GM23338 (cell line): ENCODE measurements around the gene MACF1. TPM values are rescaled to one million over a fixed set of nuclear protein-coding genes. Genes with fewer than 3 reads are reported as not detected.
"Not testable (repeated sequence)": the region's sequence is repeated elsewhere in the genome, so short reads cannot be mapped to it uniquely, and the experiment has no call there.

Experiments used
- ATAC-seq: fragments of 200-7000 bp; cut with Tn5 transposase; 3 replicates; pipeline ENCODE4 v1.9.1; 2020
- DNase-seq: peaks from one replicate; pipeline ENCODE4 v3.0.0-alpha.2; 2015; ENCODE audit warnings: low spot score
- H2AFZ ChIP-seq: fragments of 200-600 bp; sonication (generic); 2 replicates; pipeline ENCODE4 v1.8.0; 2016; ENCODE audit warnings: antibody characterized with exemption, mild to moderate bottlenecking, moderate library complexity
- H3F3A ChIP-seq: fragments of 200-600 bp; sonication (generic); replicated peaks from 2 replicates; pipeline ENCODE4 v1.8.0; 2017; ENCODE audit warnings: antibody characterized with exemption, mixed run types, low read depth
- H3K27ac ChIP-seq: fragments of 200-600 bp; sonication (generic); 2 replicates; pipeline ENCODE4 v1.6.1; 2016; ENCODE audit warnings: low read depth
- H3K27me3 ChIP-seq: fragments of 200-600 bp; sonication (generic); 2 replicates; pipeline ENCODE4 v1.8.0; 2016; ENCODE audit warnings: mild to moderate bottlenecking, mixed run types, moderate library complexity; ENCODE audit not compliant: insufficient read depth
- H3K36me3 ChIP-seq: fragments of 200-600 bp; sonication (generic); 2 replicates; pipeline ENCODE4 v1.8.0; 2016; ENCODE audit warnings: mild to moderate bottlenecking; ENCODE audit not compliant: insufficient read depth
- H3K4me1 ChIP-seq: fragments of 200-600 bp; sonication (generic); 2 replicates; pipeline ENCODE4 v1.8.0; 2016; ENCODE audit warnings: mild to moderate bottlenecking, moderate library complexity; ENCODE audit not compliant: insufficient read depth
- H3K4me2 ChIP-seq: fragments of 200-600 bp; sonication (generic); 2 replicates; pipeline ENCODE4 v1.7.1; 2017; ENCODE audit warnings: mixed run types
- H3K4me3 ChIP-seq: fragments of 200-600 bp; sonication (generic); 2 replicates; pipeline ENCODE4 v1.6.1; 2016; ENCODE audit warnings: mixed run types
- H3K79me2 ChIP-seq: fragments of 200-600 bp; sonication (generic); replicated peaks from 2 replicates; pipeline ENCODE4 v1.8.0; 2017; ENCODE audit warnings: mild to moderate bottlenecking; ENCODE audit not compliant: insufficient read depth
- H3K9me2 ChIP-seq: fragments of 200-600 bp; sonication (generic); 2 replicates; pipeline ENCODE4 v1.8.0; 2017; ENCODE audit not compliant: insufficient read depth
- H4K20me1 ChIP-seq: fragments of 200-600 bp; sonication (generic); replicated peaks from 2 replicates; pipeline ENCODE4 v1.8.0; 2017; ENCODE audit warnings: mild to moderate bottlenecking; ENCODE audit not compliant: insufficient read depth
- H3K27ac Mint-ChIP-seq: 2 replicates; pipeline ENCODE4 v1.8.0; 2020; ENCODE audit warnings: inconsistent platforms, mild to moderate bottlenecking, moderate library complexity, mixed read lengths
- H3K27me3 Mint-ChIP-seq: 3 replicates; pipeline ENCODE4 v1.8.0; 2022; ENCODE audit warnings: low read depth, mild to moderate bottlenecking, moderate library complexity, mixed read lengths, inconsistent platforms; ENCODE audit not compliant: insufficient read depth, poor library complexity
- H3K36me3 Mint-ChIP-seq: 3 replicates; pipeline ENCODE4 v1.8.0; 2021; ENCODE audit warnings: low read depth, mild to moderate bottlenecking, inconsistent platforms, moderate library complexity, mixed read lengths
- H3K4me1 Mint-ChIP-seq: 3 replicates; pipeline ENCODE4 v1.8.0; 2020; ENCODE audit warnings: mild to moderate bottlenecking, inconsistent platforms, mixed read lengths
- H3K4me3 Mint-ChIP-seq: 3 replicates; pipeline ENCODE4 v1.8.0; 2021; ENCODE audit warnings: moderate library complexity, mild to moderate bottlenecking, inconsistent platforms, mixed read lengths
- H3K9me3 Mint-ChIP-seq: 3 replicates; pipeline ENCODE4 v1.8.0; 2020; ENCODE audit warnings: moderate library complexity, mild to moderate bottlenecking, inconsistent platforms, mixed read lengths
- EZH2phosphoT487 ChIP-seq: fragments of 200-600 bp; sonication (generic); IDR thresholded peaks from one replicate; pipeline ENCODE4 v1.8.1; 2018; ENCODE audit warnings: antibody characterized with exemption; ENCODE audit not compliant: unreplicated experiment
- POLR2AphosphoS5 ChIP-seq: IDR thresholded peaks from 2 replicates; pipeline ENCODE4 v1.6.1; 2016; ENCODE audit warnings: antibody characterized with exemption, low read depth
- REST ChIP-seq: IDR thresholded peaks from one replicate; pipeline ENCODE4 v1.6.1; 2018; ENCODE audit warnings: antibody characterized with exemption; ENCODE audit not compliant: unreplicated experiment
- ZNF114 ChIP-seq: fragments of 250-450 bp; sonication (Bioruptor Pico); IDR thresholded peaks from 2 replicates; pipeline ENCODE4 v1.5.0; 2020; ENCODE audit warnings: mild to moderate bottlenecking, moderate library complexity
- polyA plus RNA-seq: library from polyadenylated mRNA; unstranded; fragments of >200 nt; fragmentation: Nextera tagmentation; extraction: Ambion mirVana; gene quantifications from 2 replicates; pipeline ENCODE4 v1.2.1, GENCODE V29; 2016
- total RNA-seq: library from RNA; depleted of rRNA; stranded (reverse); fragments of >200 nt; shearing (Covaris generic); gene quantifications from 2 replicates; pipeline ENCODE4 v1.2.3, GENCODE V29; 2014
- TF ChIP-seq, protein P1 (sequence below): IDR thresholded peaks from 2 replicates; pipeline ENCODE4 v1.6.1; 2016; ENCODE audit warnings: antibody characterized with exemption

Gene MACF1
- total and polyA plus RNA-seq, 2 experiments from 2014 or later: 104 to 399 TPM

DNA sequence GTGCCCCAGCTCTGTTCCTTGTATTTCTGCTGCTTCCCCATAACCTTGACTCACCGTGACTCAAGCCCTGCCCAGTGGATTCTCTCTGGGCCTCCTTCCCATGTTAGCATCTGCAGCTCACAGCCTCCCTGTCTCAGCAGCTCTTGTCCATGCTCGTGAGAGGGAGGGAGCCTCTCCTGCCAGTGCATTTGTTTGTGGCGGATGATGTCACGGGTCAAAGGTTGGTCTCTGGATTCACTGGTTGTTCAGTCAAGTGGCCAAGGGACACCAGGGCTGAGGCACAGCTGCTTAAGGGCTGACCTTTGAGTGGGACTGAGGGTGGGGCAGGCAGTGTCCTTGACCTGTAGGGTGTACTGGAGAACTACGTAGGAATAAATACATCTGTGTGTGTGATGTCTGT is 314.9 kb downstream of the MACF1 start:
- ATAC-seq, H2AFZ ChIP-seq, H3K4me3 ChIP-seq, H3K27ac Mint-ChIP-seq, H3K36me3 Mint-ChIP-seq, DNase-seq, H3K4me1 Mint-ChIP-seq, H3K4me3 Mint-ChIP-seq, H3K27me3 Mint-ChIP-seq, H3K36me3 ChIP-seq, H3K9me2 ChIP-seq, H3K27ac ChIP-seq, H3K4me1 ChIP-seq, H3F3A ChIP-seq, H3K4me2 ChIP-seq, H3K79me2 ChIP-seq, H3K9me3 Mint-ChIP-seq, H4K20me1 ChIP-seq: not testable (repeated sequence)
- H3K27me3 ChIP-seq: peaks cover 18% of the 10 kb centered on the region

DNA sequence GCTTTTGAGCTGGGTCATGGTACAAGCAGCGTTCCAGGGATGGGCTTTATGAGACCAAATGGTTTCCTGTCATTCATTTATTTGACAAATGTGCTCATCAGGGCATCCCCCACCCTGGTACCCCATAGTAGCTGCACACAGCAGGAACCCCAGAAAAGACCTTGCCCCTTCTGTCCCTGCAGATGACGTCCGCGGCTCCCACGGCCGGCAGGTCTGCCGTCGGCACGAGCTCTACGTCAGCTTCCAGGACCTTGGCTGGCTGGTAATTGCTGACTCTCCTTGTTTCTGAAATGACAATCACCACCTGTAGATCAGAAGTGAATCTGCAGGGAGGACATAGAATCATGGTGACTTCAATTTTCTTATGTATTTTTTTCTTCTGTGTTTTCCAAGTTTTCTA is 317.7 kb downstream of the MACF1 start:
- not testable (repeated sequence) for H3K4me2 ChIP-seq

GRCh38 chr1:39522661-39523567 is 318.4 kb downstream of the MACF1 start:
- Mint-ChIP-seq H3K4me3 (no peak overlapping the region), H3K27me3 (peaks cover 3% of the 10 kb centered on the region), H3K4me1 (peaks cover 2% of the 10 kb centered on the region; the same call in 2 of the 3 replicates), H3K27ac (no peak overlapping the region), H3K36me3 (peaks cover 1% of the 10 kb centered on the region; the same call in 2 of the 3 replicates), H3K9me3 (no peaks in the 10 kb centered on the region)
- Histone ChIP-seq H3F3A (no peaks in the 10 kb centered on the region), H3K27me3 (no peaks in the 10 kb centered on the region), H3K4me1 (no peaks in the 10 kb centered on the region), H4K20me1 (no peaks in the 10 kb centered on the region; the same call in 1 of the 2 replicates), H3K27ac (no peak overlapping the region), H3K36me3 (no peaks in the 10 kb centered on the region), H3K4me3 (no peak overlapping the region), H3K4me2 (no peak overlapping the region), H3K79me2 (no peaks in the 10 kb centered on the region), H3K9me2 (no peaks in the 10 kb centered on the region), H2AFZ (no peak overlapping the region)
- no peak for DNase-seq
- peak; percentile 15; the same call in 2 of the 3 replicates for ATAC-seq
- TF ChIP-seq REST (no peak), EZH2phosphoT487 (no peak), POLR2AphosphoS5 (no peak), ZNF114 (no peak)
- TF ChIP-seq, protein P1, sequence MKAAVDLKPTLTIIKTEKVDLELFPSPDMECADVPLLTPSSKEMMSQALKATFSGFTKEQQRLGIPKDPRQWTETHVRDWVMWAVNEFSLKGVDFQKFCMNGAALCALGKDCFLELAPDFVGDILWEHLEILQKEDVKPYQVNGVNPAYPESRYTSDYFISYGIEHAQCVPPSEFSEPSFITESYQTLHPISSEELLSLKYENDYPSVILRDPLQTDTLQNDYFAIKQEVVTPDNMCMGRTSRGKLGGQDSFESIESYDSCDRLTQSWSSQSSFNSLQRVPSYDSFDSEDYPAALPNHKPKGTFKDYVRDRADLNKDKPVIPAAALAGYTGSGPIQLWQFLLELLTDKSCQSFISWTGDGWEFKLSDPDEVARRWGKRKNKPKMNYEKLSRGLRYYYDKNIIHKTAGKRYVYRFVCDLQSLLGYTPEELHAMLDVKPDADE: no peak

More for the DNA sequence above, 317.7 kb downstream of the MACF1 start:
- H3K36me3 Mint-ChIP-seq, H3K4me1 Mint-ChIP-seq, H4K20me1 ChIP-seq, H3K9me3 Mint-ChIP-seq, H3K27me3 ChIP-seq, H3K36me3 ChIP-seq, H3K4me3 ChIP-seq, H3K79me2 ChIP-seq, H3K27ac ChIP-seq, H3F3A ChIP-seq, H3K9me2 ChIP-seq, H3K27ac Mint-ChIP-seq, H3K4me1 ChIP-seq, DNase-seq, H3K27me3 Mint-ChIP-seq, H3K4me3 Mint-ChIP-seq, H2AFZ ChIP-seq: not testable (repeated sequence)
- peak; percentile 34 for ATAC-seq
